Mammary epithelial cell (primary cell): ENCODE data around the gene TMEM183A.

Experiments used
- CTCF ChIP-seq, 2 donors: IDR thresholded peaks in 1 of 2; conservative IDR thresholded peaks in 1 of 2; 2 replicates each; pipeline ENCODE4 v1.5.1; 2011 to 2012; ENCODE audit warnings: inconsistent platforms in 2 of 2, low read length in 2 of 2, mild to moderate bottlenecking in 2 of 2, control low read depth in 1 of 2, low read depth in 1 of 2; ENCODE audit not compliant: insufficient read depth in 1 of 2; ENCODE audit errors: extremely low read depth in 1 of 2
- EZH2 ChIP-seq: IDR thresholded peaks from 2 replicates; pipeline ENCODE4 v1.6.1; 2012; ENCODE audit warnings: low read length, inconsistent platforms, borderline replicate concordance

- TF ChIP-seq CTCF (conservative IDR thresholded peaks at IDR 0.05 in 1 of 2, IDR thresholded peaks at IDR 0.05 in 1 of 2; ENCODE audit: extremely low read depth in 1 of 2, insufficient read depth in 1 of 2, low read depth in 1 of 2, low read length in 2 of 2) (no peak), EZH2 (no peak)
These were observed 19.0 kb downstream of the TMEM183A start, which contains the start of gene PPFIA4 for GRCh38 chr1:203026031-203026665.
